DOHH2 (cell line): ENCODE data around the gene FBXW5.

Experiments
- H3F3A ChIP-seq: fragments of 200-600 bp; sonication (generic), shearing (Covaris generic); 2 replicates; pipeline ENCODE4 v1.6.0; 2016; ENCODE audit warnings: antibody characterized with exemption, mild to moderate bottlenecking; ENCODE audit not compliant: control insufficient read depth, insufficient read depth
- H3K27ac ChIP-seq: fragments of 200-600 bp; sonication (generic); 2 replicates; pipeline ENCODE4 v1.5.1; 2014; ENCODE audit warnings: low read depth, mild to moderate bottlenecking, low read length, moderate library complexity
- H3K27me3 ChIP-seq: fragments of 200-600 bp; sonication (generic); 2 replicates; pipeline ENCODE4 v1.6.1; 2014; ENCODE audit warnings: mild to moderate bottlenecking, low read length, mixed read lengths; ENCODE audit not compliant: control insufficient read depth
- H3K36me3 ChIP-seq: fragments of 200-600 bp; sonication (generic); 2 replicates; pipeline ENCODE4 v1.6.1; 2014; ENCODE audit warnings: mild to moderate bottlenecking, low read length, moderate library complexity, mixed read lengths; ENCODE audit not compliant: control insufficient read depth
- H3K4me1 ChIP-seq: fragments of 200-600 bp; sonication (generic); 2 replicates; pipeline ENCODE4 v1.6.1; 2014; ENCODE audit warnings: mild to moderate bottlenecking, low read length, mixed read lengths; ENCODE audit not compliant: control insufficient read depth
- H3K4me2 ChIP-seq: fragments of 200-600 bp; sonication (generic); 2 replicates; pipeline ENCODE4 v1.6.0; 2014; ENCODE audit warnings: mild to moderate bottlenecking, low read length, moderate library complexity
- H3K4me3 ChIP-seq: fragments of 200-600 bp; sonication (generic); 2 replicates; pipeline ENCODE4 v1.5.1; 2014; ENCODE audit warnings: mild to moderate bottlenecking, low read length, mixed read lengths
- H3K79me2 ChIP-seq: fragments of 200-600 bp; sonication (generic); 2 replicates; pipeline ENCODE4 v1.6.1; 2014; ENCODE audit warnings: mild to moderate bottlenecking, low read length, mixed read lengths; ENCODE audit not compliant: control insufficient read depth
- H3K9me2 ChIP-seq: fragments of 200-600 bp; sonication (generic); replicated peaks from 2 replicates; pipeline ENCODE4 v1.6.1; 2014; ENCODE audit warnings: mild to moderate bottlenecking, low read length, mixed read lengths; ENCODE audit not compliant: control insufficient read depth
- H3K9me3 ChIP-seq: fragments of 200-600 bp; sonication (generic); 2 replicates; pipeline ENCODE4 v1.6.1; 2014; ENCODE audit warnings: antibody characterized with exemption, low read length, mixed read lengths; ENCODE audit not compliant: control insufficient read depth, insufficient read depth
- H4K20me1 ChIP-seq: fragments of 200-600 bp; sonication (generic); 2 replicates; pipeline ENCODE4 v1.6.0; 2014; ENCODE audit warnings: low read depth, mild to moderate bottlenecking, antibody characterized with exemption, low read length, moderate library complexity; ENCODE audit not compliant: control insufficient read depth, insufficient read depth
- CTCF ChIP-seq: fragments of 200-600 bp; sonication (generic); IDR thresholded peaks from one replicate; pipeline ENCODE4 v1.5.1; 2014; ENCODE audit warnings: antibody characterized with exemption, mild to moderate bottlenecking, low read depth, low read length; ENCODE audit not compliant: poor library complexity, severe bottlenecking
- EZH2phosphoT487 ChIP-seq: fragments of 200-600 bp; sonication (generic); IDR thresholded peaks from 2 replicates; pipeline ENCODE4 v1.6.1; 2017; ENCODE audit warnings: borderline replicate concordance, mild to moderate bottlenecking, antibody characterized with exemption, low read length, moderate library complexity, mixed read lengths

The FBXW5 gene

GRCh38 chr9:136972743-136973142, 28.2 kb upstream of the FBXW5 start:
- no peaks in the 10 kb centered on the region for H3K9me3 ChIP-seq
- no peaks in the 10 kb centered on the region for H3K9me2 ChIP-seq
- H3K27ac ChIP-seq: no peak overlapping the region
- H3K4me2 ChIP-seq: no peak overlapping the region
- TF ChIP-seq EZH2phosphoT487 (no peak), CTCF (no peak)
- H3K27me3 ChIP-seq: no peaks in the 10 kb centered on the region
- no peaks in the 10 kb centered on the region for H3K36me3 ChIP-seq
- no peaks in the 10 kb centered on the region for H3K79me2 ChIP-seq
- H3K4me3 ChIP-seq: no peak overlapping the region
- H4K20me1 ChIP-seq: no peaks in the 10 kb centered on the region
- no peaks in the 10 kb centered on the region; the same call in 1 of the 2 replicates for H3K4me1 ChIP-seq
- H3F3A ChIP-seq: no peaks in the 10 kb centered on the region

GRCh38 chr9:136972335-136972734, 27.8 kb upstream of the FBXW5 start:
- TF ChIP-seq EZH2phosphoT487 (no peak), CTCF (no peak)
- no peaks in the 10 kb centered on the region for H3K9me3 ChIP-seq
- H3K36me3 ChIP-seq: no peaks in the 10 kb centered on the region
- no peaks in the 10 kb centered on the region; the same call in 1 of the 2 replicates for H3K4me1 ChIP-seq
- H4K20me1 ChIP-seq: no peaks in the 10 kb centered on the region
- H3K9me2 ChIP-seq: no peaks in the 10 kb centered on the region
- no peaks in the 10 kb centered on the region for H3F3A ChIP-seq
- H3K27ac ChIP-seq: no peak overlapping the region
- no peak overlapping the region for H3K4me3 ChIP-seq
- H3K4me2 ChIP-seq: no peak overlapping the region
- no peaks in the 10 kb centered on the region for H3K27me3 ChIP-seq
- no peaks in the 10 kb centered on the region for H3K79me2 ChIP-seq

- Histone ChIP-seq H3K27me3 (no peaks in the 10 kb centered on the region), H3K36me3 (no peaks in the 10 kb centered on the region), H3K79me2 (no peaks in the 10 kb centered on the region), H3K4me1 (no peaks in the 10 kb centered on the region; the same call in 1 of the 2 replicates), H3K4me3 (no peak overlapping the region), H3K9me3 (no peaks in the 10 kb centered on the region), H3K9me2 (no peaks in the 10 kb centered on the region), H3K27ac (no peak overlapping the region), H3F3A (no peaks in the 10 kb centered on the region), H4K20me1 (no peaks in the 10 kb centered on the region), H3K4me2 (no peak overlapping the region)
- TF ChIP-seq CTCF (no peak), EZH2phosphoT487 (no peak)
Measured at GRCh38 chr9:136971746-136972145, 27.2 kb upstream of the FBXW5 start.

- Histone ChIP-seq H3K79me2 (no peaks in the 10 kb centered on the region), H3K9me2 (no peaks in the 10 kb centered on the region), H3K4me2 (no peak overlapping the region), H3K36me3 (no peaks in the 10 kb centered on the region), H3K9me3 (no peaks in the 10 kb centered on the region), H3F3A (no peaks in the 10 kb centered on the region), H3K4me1 (peaks cover 11% of the 10 kb centered on the region), H4K20me1 (no peaks in the 10 kb centered on the region), H3K27me3 (no peaks in the 10 kb centered on the region), H3K4me3 (no peak overlapping the region), H3K27ac (no peak overlapping the region)
- no peak for TF ChIP-seq CTCF
- no peak for TF ChIP-seq EZH2phosphoT487
Measured at GRCh38 chr9:136970361-136970760, 25.8 kb upstream of the FBXW5 start.
